K562 (cell line): Measurements from ENCODE around the gene UBAC2. TPM values are rescaled to one million over a fixed set of nuclear protein-coding genes. Genes with fewer than 3 reads are reported as not detected.

Experiments
- ERF ChIP-seq: fragments of 450-650 bp; formaldehyde crosslinking; IDR thresholded peaks from 2 replicates; pipeline ENCODE4 v1.4.0; 2020; ENCODE audit warnings: mild to moderate bottlenecking, mixed read lengths
- IFI16 ChIP-seq: fragments of 250-450 bp; sonication (Bioruptor Pico); IDR thresholded peaks from 2 replicates; pipeline ENCODE4 v2.1.2; 2022; ENCODE audit warnings: mild to moderate bottlenecking, inconsistent platforms
- JUNB ChIP-seq: fragments of 450-650 bp; formaldehyde crosslinking; conservative IDR thresholded peaks from 2 replicates; pipeline ENCODE4 v1.4.0; 2020; ENCODE audit warnings: mild to moderate bottlenecking
- MAFK ChIP-seq: IDR thresholded peaks from 2 replicates; pipeline ENCODE4 v1.6.1; 2011; ENCODE audit warnings: low read length, improper control_type of control experiment
- MCM3 ChIP-seq: fragments of 450-650 bp; IDR thresholded peaks from 2 replicates; pipeline ENCODE4 v1.6.1; 2016
- NFE2L1 ChIP-seq: fragments of 450-650 bp; IDR thresholded peaks from 2 replicates; pipeline ENCODE4 v1.6.1; 2016; ENCODE audit warnings: missing genetic modification characterization, low read depth, mild to moderate bottlenecking, missing compliant biosample characterization, moderate library complexity, borderline replicate concordance
- NUFIP1 ChIP-seq: fragments of 450-650 bp; IDR thresholded peaks from 2 replicates; pipeline ENCODE4 v1.6.1; 2018; ENCODE audit not compliant: partially characterized antibody
- SPI1 ChIP-seq: IDR thresholded peaks from 2 replicates; pipeline ENCODE4 v1.6.1; 2011; ENCODE audit warnings: low read depth, low read length, control low read depth, borderline replicate concordance
- TRIM28 ChIP-seq: fragments of 450-650 bp; IDR thresholded peaks from 2 replicates; pipeline ENCODE4 v1.6.1; 2017
- U2AF2 ChIP-seq: fragments of 200-400 bp; formaldehyde crosslinking; optimal IDR thresholded peaks from 2 replicates; pipeline ENCODE3; 2017; ENCODE audit warnings: low read depth, mild to moderate bottlenecking, low read length
- ZBTB2 ChIP-seq: fragments of 450-650 bp; IDR thresholded peaks from 2 replicates; pipeline ENCODE4 v1.6.1; 2016; ENCODE audit warnings: antibody characterized with exemption
- ZEB2 ChIP-seq: fragments of 450-650 bp; IDR thresholded peaks from 2 replicates; pipeline ENCODE4 v1.6.1; 2016
- ZHX1 ChIP-seq: fragments of 150-350 bp; conservative IDR thresholded peaks from 2 replicates; pipeline ENCODE4 v1.6.1; 2014; ENCODE audit warnings: low read length
- ZNF133 ChIP-seq: fragments of 250-450 bp; sonication (Bioruptor Pico); IDR thresholded peaks from 2 replicates; pipeline ENCODE4 v1.4.0; 2020; ENCODE audit warnings: mild to moderate bottlenecking
- ZNF143 ChIP-seq: sonication (generic); formaldehyde crosslinking; IDR thresholded peaks from 2 replicates; pipeline ENCODE4 v1.9.0; 2022; ENCODE audit warnings: mild to moderate bottlenecking, missing genetic modification reagents
- polyA plus RNA-seq, 8 experiments: library from polyadenylated mRNA; depleted of rRNA in 4 of 8; stranded (reverse) in 5 of 8; unstranded in 3 of 8; fragments of >200 nt; fragmentation: Nextera tagmentation in 2 of 8; fragmentation: Illumina TruSeq in 1 of 8; extraction: Ambion mirVana in 2 of 8; extraction: Trizol in 1 of 8; gene quantifications; 2 replicates each; pipeline versions ENCODE4 v1.2.1 to v1.2.3, GENCODE V29; 2011 to 2014; ENCODE audit warnings: inconsistent platforms in 1 of 8, missing spikeins in 1 of 8
- total RNA-seq, 7 experiments: library from RNA; depleted of rRNA in 6 of 7; stranded (reverse); fragments of >200 nt in 6 of 7; fragmentation: Illumina TruSeq in 2 of 7; extraction: Trizol in 2 of 7; gene quantifications; 2 replicates each; pipeline versions ENCODE4 v1.2.1 to v1.2.3, GENCODE V29; 2011 to 2021; ENCODE audit warnings: low replicate concordance in 1 of 7
- TF ChIP-seq, protein P1 (sequence below), 2 experiments: fragments of 450-650 bp; IDR thresholded peaks; 2 replicates each; pipeline ENCODE4 v1.6.1; 2016

The UBAC2 gene
- total and polyA plus RNA-seq, 9 of the 15 experiments (the other 6 are each of a cell fraction or from before 2014, with no cell fraction given): 6.0 to 84.1 (median 32.3) TPM

GRCh38 chr13:99200432-99201167 is at the start of gene UBAC2 (continued):
- no peak for TF ChIP-seq ZHX1
- TF ChIP-seq ZBTB2: peak; percentile 94
- no peak for TF ChIP-seq U2AF2
- no peak for TF ChIP-seq ZNF133
- peak; percentile 81; the same call in 1 of the 2 replicates for TF ChIP-seq ERF (CRISPR knock-in tag)
- peak; percentile 19; the same call in 1 of the 2 replicates for TF ChIP-seq ZNF143 (CRISPR knock-in tag)
- no peak for TF ChIP-seq JUNB
- TF ChIP-seq, protein P1, sequence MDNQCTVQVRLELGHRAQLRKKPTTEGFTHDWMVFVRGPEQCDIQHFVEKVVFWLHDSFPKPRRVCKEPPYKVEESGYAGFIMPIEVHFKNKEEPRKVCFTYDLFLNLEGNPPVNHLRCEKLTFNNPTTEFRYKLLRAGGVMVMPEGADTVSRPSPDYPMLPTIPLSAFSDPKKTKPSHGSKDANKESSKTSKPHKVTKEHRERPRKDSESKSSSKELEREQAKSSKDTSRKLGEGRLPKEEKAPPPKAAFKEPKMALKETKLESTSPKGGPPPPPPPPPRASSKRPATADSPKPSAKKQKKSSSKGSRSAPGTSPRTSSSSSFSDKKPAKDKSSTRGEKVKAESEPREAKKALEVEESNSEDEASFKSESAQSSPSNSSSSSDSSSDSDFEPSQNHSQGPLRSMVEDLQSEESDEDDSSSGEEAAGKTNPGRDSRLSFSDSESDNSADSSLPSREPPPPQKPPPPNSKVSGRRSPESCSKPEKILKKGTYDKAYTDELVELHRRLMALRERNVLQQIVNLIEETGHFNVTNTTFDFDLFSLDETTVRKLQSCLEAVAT (IDR thresholded peaks at IDR 0.05): 0 out of 4 replicates have a peak, but pooled peaks of 1 of the 2 experiments have one; percentile 16
- TF ChIP-seq MCM3: no peak
- TF ChIP-seq NUFIP1: no peak
- TF ChIP-seq SPI1: peak; percentile 85
- no peak for TF ChIP-seq TRIM28
- TF ChIP-seq NFE2L1 (tag): no peak
- no peak for TF ChIP-seq MAFK
- TF ChIP-seq IFI16 (CRISPR knock-in tag): no peak
- TF ChIP-seq ZEB2: no peak
